Ishikawa (cell line): ENCODE data around the gene CAND1.

Experiments used
- CEBPB ChIP-seq: IDR thresholded peaks from 2 replicates; pipeline ENCODE4 v1.6.1; 2012
- CREB1 ChIP-seq: IDR thresholded peaks from 2 replicates; pipeline ENCODE4 v1.6.1; 2012; ENCODE audit warnings: low read depth
- EGR1 ChIP-seq: IDR thresholded peaks from 2 replicates; pipeline ENCODE4 v1.6.1; 2012
- EP300 ChIP-seq: IDR thresholded peaks from 2 replicates; pipeline ENCODE4 v1.6.1; 2012; ENCODE audit warnings: borderline replicate concordance
- FOXM1 ChIP-seq: IDR thresholded peaks from 2 replicates; pipeline ENCODE4 v1.6.1; 2012; ENCODE audit warnings: low read depth, borderline replicate concordance
- NFIC ChIP-seq: IDR thresholded peaks from 2 replicates; pipeline ENCODE4 v1.6.1; 2012
- RAD21 ChIP-seq: IDR thresholded peaks from 2 replicates; pipeline ENCODE4 v1.6.1; 2012; ENCODE audit warnings: low read depth
- REST ChIP-seq: IDR thresholded peaks from 2 replicates; pipeline ENCODE4 v1.6.1; 2012; ENCODE audit warnings: low read depth, mild to moderate bottlenecking
- TAF1 ChIP-seq: IDR thresholded peaks from 2 replicates; pipeline ENCODE4 v1.6.1; 2012; ENCODE audit warnings: low read depth, mild to moderate bottlenecking
- TCF12 ChIP-seq: IDR thresholded peaks from 2 replicates; pipeline ENCODE4 v1.6.1; 2012; ENCODE audit warnings: low read depth
- TEAD4 ChIP-seq: IDR thresholded peaks from 2 replicates; pipeline ENCODE4 v1.6.1; 2012
- USF1 ChIP-seq: IDR thresholded peaks from 2 replicates; pipeline ENCODE4 v1.6.1; 2012
- YY1 ChIP-seq: IDR thresholded peaks from 2 replicates; pipeline ENCODE4 v1.6.1; 2012; ENCODE audit warnings: low read depth
- ZBTB7A ChIP-seq: IDR thresholded peaks from 2 replicates; pipeline ENCODE4 v1.6.1; 2012; ENCODE audit warnings: low read depth
- TF ChIP-seq, protein P1 (sequence below): IDR thresholded peaks from 2 replicates; pipeline ENCODE4 v1.6.1; 2012

Gene CAND1

DNA sequence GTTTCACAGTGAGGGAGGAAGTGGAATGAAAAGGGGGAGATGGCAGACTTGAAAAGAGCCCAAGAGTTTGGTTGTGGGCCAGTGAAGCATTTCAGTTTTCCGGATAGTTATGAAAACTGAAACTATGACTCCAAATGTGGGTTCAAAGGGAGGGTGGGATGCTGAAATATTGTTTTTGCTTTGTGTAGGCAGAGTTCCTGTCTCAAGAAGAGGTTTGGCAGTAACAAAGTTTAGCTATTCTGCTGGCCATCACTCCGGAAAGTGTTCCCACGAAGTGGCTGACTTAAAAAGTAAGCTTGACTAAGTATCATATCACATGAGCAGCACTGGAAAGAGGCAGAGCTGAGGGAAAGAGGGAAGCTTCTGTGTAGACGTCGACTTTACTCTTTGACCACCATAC is 85.2 kb downstream of the CAND1 start:
- TF ChIP-seq TAF1 (no peak), TEAD4 (no peak), RAD21 (no peak), CEBPB (no peak), CREB1 (no peak), EGR1 (no peak), YY1 (no peak), EP300 (no peak), FOXM1 (no peak), USF1 (no peak), ZBTB7A (no peak), NFIC (no peak), REST (no peak), TCF12 (no peak)
- TF ChIP-seq, protein P1, sequence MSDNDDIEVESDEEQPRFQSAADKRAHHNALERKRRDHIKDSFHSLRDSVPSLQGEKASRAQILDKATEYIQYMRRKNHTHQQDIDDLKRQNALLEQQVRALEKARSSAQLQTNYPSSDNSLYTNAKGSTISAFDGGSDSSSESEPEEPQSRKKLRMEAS = no peak

DNA sequence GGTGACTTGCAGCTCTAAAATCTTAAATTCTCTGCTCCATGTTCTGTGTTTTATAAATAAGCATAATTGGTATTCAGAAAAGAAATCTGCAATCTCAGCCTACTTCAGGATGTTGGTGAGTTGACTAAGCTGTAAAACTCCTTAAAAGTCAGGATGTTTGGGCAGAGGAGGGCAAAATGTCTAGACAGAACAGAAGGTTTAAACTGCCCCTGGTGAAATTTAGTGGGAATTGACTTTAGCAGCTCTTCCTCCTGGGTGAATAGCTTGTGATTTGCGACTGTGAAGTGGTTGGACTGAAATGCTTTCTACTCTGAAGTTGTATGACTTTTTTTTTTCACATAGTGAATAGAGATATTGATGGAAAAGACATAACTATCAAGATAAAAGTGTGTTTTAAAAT is 85.8 kb downstream of the CAND1 start:
- TF ChIP-seq RAD21 = no peak

DNA sequence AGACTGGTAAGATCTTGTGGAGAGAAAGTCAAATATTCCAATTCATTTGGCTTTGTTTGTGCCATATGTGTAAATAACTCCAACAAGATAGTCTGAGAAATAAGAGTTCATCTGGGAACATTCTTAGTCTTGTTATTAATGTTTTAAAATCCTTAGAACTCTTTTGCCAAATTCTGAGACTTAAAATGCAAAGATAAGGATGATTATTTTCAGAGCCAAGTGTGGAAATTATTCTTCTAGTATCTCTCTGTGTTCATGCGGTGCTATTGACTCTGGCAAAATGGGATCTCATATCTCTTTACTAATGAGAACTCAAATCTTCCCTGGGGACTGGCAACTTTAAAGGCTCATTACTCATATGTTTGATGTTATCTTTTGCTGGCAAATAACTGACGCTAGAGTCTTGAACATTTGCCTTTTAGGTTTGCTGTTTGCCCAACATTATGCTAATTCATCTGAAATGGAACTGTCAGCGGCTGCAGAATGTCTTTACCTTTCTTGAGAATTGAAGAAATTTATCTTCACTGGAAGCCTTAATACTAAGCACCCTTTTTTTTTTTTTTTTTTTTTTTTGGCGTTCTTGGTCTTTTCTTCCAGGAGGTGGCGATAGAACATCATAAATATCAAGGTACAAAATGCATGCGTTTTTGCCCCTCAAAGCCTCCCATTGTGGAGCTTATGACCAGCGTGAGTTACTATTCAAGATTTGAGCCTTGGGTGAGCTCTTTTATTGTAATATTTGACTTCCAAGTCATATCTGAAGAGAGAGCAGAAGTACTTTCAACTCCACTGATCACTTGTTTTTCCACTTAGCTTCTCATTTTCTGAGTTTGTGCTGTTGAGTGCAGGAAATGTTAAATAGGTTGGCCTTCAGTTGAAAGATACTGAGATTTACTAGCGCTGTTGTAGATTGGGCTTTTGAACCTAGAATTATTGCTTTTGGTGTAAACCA is 86.5 kb downstream of the CAND1 start:
- TF ChIP-seq ZBTB7A (no peak), USF1 (no peak), CEBPB (no peak), EP300 (no peak), TAF1 (no peak), EGR1 (no peak), RAD21 (peak; percentile 86)

DNA sequence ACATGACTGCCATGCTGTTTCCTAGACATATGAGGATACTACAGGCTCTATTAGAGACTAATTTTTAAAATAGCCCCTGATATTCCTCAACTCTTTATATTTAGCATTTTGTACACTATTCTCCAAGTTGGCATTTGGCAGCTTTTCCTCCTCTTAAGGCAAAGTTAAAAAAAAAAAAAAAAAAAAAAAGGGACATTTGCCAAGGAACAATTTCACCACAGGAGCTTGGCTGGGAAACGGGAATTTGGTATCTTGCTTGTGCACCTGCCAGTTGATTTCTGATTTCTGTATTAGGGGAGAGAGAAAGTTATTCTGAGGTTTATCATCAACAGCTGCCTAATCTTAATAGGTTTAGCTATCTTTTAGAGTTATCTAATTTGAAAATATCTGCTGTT is 87.2 kb downstream of the CAND1 start:
- TF ChIP-seq YY1 (no peak), NFIC (peak; percentile 25; the same call in 1 of the 2 replicates)

- no peak for TF ChIP-seq FOXM1
- no peak for TF ChIP-seq RAD21
- no peak for TF ChIP-seq ZBTB7A
- no peak for TF ChIP-seq TEAD4
- no peak for TF ChIP-seq CREB1
- no peak for TF ChIP-seq TAF1
- no peak for TF ChIP-seq EGR1
- no peak for TF ChIP-seq EP300
- no peak for TF ChIP-seq CEBPB
- no peak for TF ChIP-seq YY1
- TF ChIP-seq USF1 = no peak
- TF ChIP-seq TCF12 = no peak
- TF ChIP-seq REST = no peak
- TF ChIP-seq NFIC = no peak
- TF ChIP-seq, protein P1 = no peak
Measured at GRCh38 chr12:67357376-67358125, 88.4 kb downstream of the CAND1 start.
